Measurements from ENCODE around the gene LDB2.

The LDB2 gene

DNA sequence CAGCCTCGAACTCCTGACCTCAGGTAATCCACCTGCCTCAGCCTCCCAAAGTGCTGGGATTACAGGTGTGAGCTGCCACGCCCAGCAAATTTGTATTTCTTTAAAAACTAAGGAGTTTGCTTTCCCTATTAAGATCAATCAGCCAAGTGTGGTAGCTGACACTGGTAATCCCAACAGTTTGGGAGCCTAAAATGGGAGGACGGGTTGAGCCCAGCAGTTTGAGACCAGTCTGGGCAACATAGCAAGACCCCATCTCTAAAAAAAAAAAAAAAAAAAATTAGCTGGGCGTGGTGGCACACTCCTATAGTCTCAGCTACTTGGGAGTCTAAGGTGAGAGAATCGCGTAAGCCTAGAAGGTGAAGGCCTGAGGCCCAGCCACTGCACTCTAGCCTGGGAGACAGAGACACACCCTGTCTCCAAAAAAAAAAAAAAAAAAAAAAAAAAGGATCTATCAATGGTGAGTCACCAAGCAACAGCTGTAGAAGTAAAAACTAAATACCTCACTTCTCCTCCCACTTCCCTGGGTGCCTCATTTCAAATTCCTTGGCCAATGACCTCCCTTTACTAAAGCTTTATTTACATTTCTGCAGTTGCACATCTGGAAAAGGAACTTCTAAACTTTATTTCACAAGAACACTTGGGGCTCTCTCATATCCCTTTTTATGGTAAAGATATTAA is 54.5 kb downstream of the LDB2 start:
- DNase-seq (ENCODE audit: low read depth, low spot score): no peak

DNA sequence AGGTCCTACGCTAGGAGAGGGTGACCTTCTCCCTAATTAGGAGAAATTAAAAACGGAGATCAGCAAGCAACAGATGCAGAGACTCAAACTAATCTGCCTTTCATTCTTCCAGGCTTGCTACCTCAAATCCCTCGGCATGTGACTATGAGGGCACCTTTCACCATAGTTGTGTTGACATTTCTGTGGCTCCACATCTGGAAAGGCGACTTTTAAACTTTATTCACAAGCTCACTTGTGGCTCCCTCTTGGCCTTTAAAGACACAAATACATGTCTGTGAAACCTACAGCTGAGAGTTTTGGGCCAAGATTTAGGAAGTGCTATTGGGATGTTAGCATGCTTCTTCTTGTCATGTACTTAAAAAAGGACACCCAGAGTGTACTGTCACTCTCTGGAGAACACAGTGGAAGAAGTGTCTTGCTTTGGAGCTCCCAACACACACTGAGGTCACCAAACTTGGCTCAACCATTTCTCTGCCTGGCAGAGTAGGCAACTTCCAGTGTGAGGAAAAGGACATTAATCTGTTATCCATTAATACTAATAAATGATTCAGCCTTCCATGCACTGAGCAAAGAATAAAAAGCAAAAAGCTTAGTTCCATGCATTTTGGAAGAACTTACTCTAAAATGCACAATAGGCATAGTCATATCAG is 60.1 kb downstream of the LDB2 start:
- no peak for DNase-seq (ENCODE audit: low read depth, low spot score)

DNA sequence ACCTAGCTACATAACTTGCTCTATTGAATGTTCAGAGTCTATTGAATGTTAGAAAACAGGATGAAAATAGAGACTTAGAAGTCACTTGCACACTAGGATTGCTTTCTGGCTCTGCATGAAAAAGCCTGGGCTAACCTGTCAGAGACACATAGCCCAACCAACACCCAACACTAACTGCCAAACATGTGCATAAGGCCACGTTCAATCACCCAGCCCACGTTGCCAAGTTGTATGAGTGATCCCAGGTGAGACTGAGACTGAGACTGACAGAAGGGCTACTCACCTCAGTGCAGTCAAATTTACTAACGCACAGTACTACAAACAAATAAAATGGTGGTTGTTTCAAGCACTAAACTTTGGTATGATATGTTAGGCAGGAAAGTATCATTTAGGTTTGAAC is 61.0 kb downstream of the LDB2 start:
- DNase-seq (ENCODE audit: low read depth, low spot score): no peak

DNA sequence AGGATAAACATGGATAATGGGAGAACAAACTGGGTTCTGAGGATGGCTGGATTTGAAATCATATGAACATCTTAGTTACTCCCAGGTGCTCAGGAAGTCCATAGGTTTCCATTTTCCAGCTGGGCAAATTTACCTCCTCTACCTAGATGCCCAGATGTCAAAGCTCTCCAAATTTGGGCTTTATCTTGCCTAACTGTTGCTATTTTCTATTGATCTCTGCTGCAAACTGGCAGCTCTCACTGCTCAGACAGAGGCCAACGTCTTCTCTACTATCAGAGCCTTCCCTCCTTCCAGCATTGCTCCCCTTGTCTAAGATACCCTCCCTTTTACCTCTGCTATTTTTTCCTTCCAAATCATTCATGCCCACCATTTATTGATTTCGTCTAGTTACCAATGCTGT is 62.1 kb downstream of the LDB2 start:
- DNase-seq (ENCODE audit: low read depth, low spot score): no peak

DNA sequence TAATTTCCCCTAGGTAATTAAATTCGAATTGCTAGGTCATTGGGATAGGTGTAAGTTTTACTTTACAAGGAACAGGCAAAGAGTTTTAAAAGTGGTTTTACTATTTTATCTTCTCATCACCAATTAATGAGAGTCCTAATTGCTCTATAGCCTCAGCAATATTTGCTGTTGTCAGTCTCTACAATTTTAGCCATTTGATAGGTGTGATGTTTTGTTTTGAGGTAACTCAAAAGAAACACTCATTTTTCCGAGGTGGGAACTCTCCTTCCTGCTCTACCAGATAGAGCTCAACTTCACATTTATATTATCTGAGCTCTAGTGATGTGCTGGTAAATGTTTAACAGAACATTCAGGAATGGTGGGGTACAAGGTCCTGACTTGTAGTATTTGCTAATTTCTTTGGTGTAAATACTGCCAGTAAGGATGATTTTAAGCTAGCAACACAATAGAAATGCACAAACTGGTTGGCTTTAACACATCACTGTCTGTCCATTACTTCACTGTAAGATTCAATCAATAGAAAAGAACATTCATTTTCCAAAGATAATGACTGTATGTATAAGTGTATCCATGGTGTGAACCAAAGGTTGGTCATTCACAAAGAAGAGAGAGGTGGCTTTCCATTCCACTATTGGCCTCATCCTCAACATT is 62.7 kb downstream of the LDB2 start:
- DNase-seq (ENCODE audit: low read depth, low spot score): no peak

DNA sequence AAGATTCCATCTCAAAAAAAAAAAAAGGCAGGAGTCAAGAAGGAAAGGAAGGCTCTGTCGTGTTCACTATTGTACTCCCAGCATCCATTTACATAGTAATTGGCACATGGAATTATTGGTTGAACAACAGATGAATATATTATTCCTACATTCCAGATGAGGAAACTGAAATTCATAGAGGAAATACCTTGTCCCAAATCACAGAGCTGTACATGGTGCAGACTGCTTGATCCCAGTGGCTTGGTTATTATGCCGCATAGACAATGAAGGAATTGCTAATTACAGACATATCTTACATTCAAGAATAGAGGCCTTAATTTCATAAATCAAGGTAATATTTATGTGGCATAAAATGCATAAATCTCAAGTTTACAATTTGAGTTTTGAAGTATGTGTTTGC is 63.6 kb downstream of the LDB2 start:
- no peak for DNase-seq (ENCODE audit: low read depth, low spot score)

DNA sequence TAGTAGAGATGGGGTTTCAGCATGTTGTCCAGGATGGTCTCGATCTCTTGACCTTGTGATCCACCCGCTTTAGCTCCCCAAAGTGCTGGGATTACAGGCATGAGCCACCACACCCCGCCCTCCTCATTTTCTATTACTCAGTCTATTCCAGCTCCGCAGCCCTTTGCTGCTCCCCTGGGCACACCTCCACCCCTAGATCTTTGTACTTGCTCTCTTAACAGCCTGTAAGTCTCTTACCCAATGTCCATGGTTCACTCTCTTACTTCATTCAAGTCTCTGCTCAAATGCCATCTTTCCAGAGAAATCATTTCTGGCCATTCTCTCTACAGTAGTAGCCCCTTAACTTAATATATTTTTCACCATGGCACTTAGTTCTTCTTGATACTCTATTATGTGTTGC is 64.7 kb downstream of the LDB2 start:
- no peak for DNase-seq (ENCODE audit: low read depth, low spot score)

DNA sequence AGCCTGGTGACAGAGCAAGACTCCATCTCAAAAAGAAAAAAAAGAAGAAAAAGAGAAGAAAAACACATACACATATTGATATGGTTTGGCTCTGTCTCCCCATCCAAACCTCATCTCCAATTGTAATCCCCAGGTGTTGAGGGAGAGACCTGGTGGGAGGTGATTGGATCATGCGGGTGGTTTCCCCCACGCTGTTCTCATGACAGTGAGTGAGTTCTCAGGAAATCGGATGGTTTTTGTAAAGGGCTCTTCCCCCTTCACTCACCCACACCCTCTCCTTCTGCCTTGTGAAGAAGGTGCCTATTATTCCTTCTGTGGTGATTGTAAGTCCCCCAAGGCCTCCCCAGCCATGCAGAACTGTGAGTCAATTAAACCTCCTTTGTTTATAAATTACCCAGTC is 68.4 kb downstream of the LDB2 start:
- no peak for DNase-seq (ENCODE audit: low read depth, low spot score)

DNA sequence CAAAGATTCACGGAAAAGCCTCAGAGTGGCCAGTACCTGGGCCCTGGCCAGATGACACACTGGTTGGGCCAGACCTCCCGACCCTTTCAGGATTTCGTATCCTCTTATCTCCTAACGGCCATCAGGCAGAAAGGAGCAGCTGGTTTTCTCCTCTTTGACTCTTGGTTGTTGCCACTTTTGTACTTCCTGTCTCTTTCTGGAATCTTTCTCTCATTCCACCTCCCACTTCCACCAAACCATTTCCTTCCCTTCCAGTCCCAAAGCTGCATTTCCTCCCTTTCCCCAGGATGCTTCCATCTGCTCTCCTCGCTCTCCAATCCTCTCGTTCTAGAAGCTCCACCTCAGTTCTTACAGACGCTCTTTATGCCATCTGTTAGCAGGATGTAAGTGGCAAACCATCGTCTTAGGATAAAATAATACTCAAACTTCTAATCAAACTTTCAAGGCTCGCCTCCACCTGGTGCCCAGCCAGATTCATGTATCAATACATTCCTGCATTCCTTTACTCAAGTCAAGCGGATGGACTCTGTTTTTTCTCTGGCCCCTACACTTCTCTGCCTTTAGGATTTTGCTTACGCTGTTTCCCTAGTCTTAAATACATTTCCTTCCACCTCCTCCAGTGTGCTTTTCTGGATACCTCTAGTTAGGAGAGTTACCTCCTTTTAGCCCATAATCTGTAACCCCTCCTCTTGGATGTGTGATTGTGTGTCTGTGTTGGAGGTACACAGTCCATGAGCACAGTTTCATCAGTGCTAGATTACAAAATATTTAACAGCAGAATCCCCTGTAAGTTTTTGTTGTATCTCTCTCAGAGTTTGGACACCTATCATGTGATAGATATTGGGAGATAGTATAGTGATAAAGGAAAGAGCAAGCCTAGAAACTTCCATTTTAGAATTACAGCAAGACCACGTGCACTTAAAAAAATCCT is 70.4 kb downstream of the LDB2 start:
- DNase-seq (ENCODE audit: low read depth, low spot score): no peak

DNA sequence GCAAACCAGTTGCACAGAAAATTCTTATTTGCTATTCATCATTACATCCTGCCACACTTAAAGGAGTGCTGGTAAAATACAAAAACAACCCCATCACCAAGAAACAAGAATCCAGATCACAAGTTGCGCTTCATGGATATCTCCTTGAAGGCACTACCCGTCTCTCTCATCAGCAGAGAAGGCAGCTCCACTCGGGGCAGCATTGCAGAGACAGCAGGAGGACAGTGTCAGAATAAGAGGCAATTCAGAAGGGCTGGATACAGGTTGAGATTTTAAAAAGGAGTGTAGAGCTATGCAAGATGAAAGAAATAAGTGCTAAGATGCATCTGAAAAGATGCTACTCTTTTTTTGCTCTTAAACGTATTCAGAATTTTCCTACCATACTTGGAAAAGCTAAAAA is 71.4 kb downstream of the LDB2 start:
- no peak for DNase-seq (ENCODE audit: low read depth, low spot score)

DNA sequence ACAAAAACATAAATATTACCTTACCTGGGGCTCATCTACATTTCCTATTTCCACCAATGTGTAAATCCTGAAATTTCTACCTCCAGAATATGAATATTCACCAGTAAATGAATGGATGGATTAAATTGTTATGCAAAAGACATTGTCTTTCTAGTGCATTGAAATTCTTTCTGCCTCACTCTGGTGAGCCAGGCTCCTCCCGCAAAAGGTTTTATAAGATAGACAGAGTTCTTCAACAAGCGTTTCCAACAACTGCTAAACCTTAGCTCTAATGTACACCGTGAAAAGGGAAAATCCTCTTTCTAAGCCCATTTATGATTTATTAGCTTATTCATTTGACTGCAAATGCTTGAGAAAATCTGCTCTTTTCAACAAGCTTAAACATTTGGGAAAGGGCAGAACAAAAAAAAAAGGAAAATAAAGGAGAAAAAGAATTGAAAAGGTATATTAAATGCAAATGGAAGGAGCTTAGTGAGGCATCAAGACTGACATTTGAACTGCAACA is 72.0 kb downstream of the LDB2 start:
- no peak for DNase-seq (ENCODE audit: low read depth, low spot score)

DNA sequence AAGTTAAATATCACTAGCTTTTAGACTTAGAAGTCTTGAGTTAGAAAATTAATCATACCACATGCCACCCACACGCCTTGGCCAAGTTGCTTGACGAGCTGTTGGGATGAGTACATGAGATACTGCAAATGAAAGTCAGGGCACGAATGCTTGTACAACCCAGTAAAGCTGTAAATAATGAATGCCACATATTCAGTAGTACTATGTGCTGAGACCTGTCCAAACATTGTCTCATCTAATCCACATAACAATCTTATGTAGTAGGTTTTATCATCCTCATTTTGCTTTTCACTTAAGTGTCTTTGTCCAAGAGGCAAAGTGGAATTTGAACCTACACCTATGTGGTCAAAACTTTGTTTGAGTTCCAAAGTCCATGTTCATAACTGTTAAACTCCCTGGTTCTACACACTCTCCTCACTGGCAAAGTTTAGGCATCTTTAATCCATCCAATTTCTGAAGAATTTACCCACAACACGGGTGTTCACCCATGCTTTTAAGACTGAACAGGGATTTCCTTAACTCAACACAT is 74.1 kb downstream of the LDB2 start:
- no peak for DNase-seq (ENCODE audit: low read depth, low spot score)

DNA sequence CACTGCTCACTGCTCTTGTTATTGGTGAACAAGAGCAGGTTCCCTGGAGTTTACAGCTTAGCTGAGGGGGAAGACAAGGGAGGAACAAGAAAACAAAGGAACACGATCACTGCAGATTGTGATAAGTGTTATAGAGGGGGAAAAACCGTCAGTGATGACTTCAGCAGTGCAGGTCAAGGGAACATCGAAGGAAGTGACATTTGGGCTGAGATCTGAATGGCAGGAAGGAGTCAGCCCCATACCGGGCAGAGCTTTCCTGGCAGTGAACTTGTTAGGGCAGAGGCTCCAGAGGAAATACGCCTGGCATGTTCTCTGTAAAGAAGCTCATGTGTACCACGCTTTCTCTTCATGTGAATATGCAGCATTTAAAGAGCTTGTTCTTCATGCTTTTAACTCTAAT is 78.1 kb downstream of the LDB2 start:
- no peak for DNase-seq (ENCODE audit: low read depth, low spot score)

DNA sequence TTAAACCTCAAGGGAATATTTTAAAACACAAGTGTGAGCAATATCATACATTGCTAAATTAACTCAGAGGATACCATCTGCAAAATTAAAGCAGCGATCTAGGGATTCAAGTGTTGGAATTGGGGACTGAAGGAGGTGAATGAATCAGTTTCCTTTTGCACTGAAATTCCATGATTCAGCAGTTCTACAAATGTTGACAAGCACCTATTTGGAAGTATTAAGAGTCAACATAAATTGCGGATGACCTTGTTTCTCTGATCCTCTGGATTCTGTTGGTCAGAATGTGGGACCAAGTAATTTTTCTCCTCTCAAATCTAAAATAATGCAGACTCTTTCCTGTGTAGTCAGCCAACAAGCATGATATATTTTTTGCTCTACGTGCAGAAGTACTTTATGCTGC is 78.8 kb downstream of the LDB2 start:
- DNase-seq (ENCODE audit: low read depth, low spot score): no peak

DNA sequence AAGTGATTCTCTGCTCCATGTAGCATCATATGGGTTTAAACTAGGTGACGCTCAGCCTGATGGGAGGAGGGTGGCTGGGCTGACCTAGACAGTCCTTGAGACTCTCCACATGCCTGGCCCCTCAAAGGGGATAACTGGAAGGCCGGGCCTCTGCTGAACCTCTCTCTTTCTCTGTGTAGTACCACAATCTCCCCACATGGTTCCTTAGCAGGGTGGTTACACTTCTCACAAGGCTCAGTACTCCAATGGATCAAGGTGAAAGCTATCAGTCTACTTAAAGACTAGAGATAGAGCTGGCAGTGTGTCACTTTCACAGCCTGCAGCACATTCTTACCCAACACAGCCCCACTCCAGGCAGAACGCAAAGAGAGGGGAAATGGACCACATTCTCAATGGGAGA is 80.4 kb downstream of the LDB2 start:
- no peak for DNase-seq (ENCODE audit: low read depth, low spot score)

DNA sequence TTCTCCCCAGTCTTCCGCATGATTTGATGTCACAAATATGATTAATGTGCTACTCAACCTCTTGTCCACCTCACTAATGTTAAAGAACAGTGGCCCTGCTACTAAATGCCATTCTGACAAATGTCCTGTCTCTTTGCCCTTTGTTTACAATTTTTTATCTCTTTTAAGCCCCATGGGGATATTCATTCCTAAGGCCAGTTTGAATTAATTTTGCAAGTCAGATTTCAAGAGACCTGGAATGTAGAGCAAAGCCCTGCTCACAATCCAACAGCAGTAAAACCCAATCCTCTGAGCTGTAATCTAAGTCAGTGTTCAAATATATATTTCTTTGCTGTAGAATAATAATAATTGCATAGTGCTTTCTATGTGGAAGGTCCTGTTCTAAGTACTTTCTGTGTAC is 81.2 kb downstream of the LDB2 start:
- no peak for DNase-seq (ENCODE audit: low read depth, low spot score)

DNA sequence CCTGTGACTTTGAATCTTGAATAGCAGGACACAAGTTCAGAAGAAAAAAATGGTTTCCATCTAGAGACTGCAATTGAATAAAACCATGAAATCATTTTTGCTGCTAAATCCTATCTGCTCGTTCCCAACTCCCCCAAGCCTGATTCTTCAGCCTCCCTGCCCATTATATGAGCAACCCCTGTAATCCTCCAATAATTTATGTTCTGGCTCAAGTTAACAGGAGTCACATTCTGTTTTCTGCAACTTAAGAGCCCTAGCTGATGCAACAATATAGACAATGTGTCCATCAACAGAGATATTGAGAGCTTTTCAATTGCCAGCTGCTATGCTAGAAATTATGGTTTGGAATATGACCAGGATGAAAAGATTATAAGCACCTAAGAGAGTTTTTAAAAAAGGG is 84.1 kb downstream of the LDB2 start:
- no peak for DNase-seq (ENCODE audit: low read depth, low spot score)

DNA sequence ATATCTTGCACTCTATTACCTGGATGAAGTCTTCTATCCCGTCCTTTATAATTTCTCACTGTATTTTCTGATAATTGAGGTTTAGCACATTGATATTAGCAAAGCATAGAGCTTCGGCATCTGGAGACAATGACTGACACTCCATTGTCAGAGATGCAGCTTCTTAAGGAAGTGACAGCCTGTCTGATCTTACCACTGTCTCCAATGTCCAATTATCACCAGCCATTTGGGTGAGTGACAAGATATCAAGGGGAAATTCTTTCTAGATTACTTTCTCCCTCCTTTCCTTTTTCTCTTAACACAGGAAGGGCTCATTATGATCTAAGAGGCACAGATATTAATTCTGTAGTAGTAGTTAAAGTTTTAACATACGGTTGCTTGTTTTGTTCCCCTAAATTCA is 86.4 kb downstream of the LDB2 start:
- no peak for DNase-seq (ENCODE audit: low read depth, low spot score)

DNA sequence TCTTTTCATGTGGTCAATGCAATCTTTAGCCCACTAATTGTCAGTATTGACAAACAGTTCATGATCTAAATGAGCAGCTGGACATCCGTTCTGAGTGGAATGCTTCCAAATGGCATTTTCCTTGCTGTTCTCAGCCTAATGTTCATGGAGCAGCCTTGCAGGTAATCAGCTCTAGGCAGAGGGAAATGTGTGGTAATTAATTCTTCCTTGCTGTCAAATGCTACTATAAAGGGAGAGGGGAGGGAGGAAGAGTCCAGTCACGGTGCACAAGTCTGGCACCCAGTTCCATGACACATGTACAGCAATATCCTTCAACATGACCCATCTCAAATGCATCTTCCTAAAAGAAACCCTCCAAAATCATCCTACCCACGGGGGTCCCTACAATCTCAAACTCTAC is 88.5 kb downstream of the LDB2 start:
- DNase-seq (ENCODE audit: low read depth, low spot score): no peak

DNA sequence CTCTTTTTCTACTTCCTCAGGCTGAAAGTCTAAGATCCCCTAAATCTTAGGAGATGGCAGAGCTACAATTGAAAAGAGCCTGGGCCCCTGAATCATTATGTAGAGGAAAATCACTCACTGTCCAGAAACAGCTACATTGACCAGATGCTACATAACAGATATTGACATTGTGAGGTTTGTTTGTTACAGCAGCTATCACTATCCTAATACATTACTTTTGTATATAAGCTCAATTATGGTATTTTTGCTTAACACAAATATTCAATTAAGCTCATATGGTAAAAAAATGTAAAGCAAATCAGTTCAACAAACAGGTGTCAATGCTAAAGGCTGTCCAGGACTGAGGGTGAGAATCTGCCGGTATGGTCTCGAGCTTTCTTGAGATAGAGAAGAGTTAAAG is 89.4 kb downstream of the LDB2 start:
- no peak for DNase-seq (ENCODE audit: low read depth, low spot score)

DNA sequence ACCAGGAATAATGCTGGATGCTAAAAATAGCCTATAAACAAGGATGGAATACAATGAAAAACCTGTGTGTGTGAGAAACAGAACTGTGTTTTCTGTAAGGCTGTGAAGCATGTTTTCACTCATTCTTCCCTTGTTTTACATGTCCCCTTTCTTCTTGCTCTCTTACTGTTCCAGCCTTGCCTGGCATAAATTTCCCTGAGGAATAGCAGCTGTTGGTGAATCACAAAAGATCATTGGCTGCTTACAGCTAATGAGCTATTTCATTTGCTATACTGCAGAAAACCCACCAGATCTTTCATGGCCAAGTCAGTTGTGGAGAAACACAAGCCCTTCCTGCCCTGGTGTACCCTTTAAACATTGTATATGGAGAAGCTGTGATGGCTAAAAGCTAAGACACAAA is 91.1 kb downstream of the LDB2 start:
- DNase-seq (ENCODE audit: low read depth, low spot score): no peak

DNA sequence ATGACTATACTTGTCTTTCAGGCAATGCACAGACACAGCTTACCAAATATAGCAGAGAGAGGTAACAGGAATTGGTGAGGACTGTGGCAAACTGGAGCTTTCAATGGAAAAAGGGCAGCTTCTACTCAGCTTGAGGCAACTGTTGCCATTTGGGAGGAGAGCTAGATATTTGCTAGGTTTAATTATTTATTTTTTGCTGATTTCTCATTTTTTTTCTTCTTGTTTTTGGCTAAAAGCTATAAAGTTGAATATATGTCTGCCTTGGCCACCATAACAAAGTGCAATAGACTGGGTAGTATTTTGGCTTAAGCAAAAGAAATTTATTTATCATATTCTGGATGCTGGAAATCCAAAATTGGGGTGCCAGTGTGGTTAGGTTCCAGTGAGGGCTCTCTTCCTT is 93.9 kb downstream of the LDB2 start:
- no peak for DNase-seq (ENCODE audit: low read depth, low spot score)
